ENCODE measurements around the gene KCNJ11. TPM values are rescaled to one million over a fixed set of nuclear protein-coding genes. Genes with fewer than 3 reads are reported as not detected.

KCNJ11 gene
- total and polyA plus RNA-seq, 12 donors = 0.11 to 3.2 (median 1.4) TPM

- no peaks in the 10 kb centered on the region for H3K27me3 ChIP-seq
- intact Hi-C loops (cut with DNase I) = loop anchor here (2.0 to 10.0 kb wide), 3 partner anchors 116 to 161 kb away; no protein-coding TSS in a partner anchor
- no peak for TF ChIP-seq CTCF (IDR thresholded peaks at IDR 0.05)
- no peak for TF ChIP-seq POLR2A (IDR thresholded peaks at IDR 0.05)
- DNase-seq = no peak
- no peak overlapping the region for H3K27ac ChIP-seq
- 64 to 83% (median 75%) methylated on average over 4 to 6 of the region's 6 CpGs for WGBS, 4 donors
- H3K36me3 ChIP-seq (replicated peaks in 1 of 2) = no peaks in the 10 kb centered on the region
- no peak overlapping the region for H3K4me3 ChIP-seq
- no peaks in the 10 kb centered on the region for H3K9me3 ChIP-seq (replicated peaks in 1 of 3)
- H3K4me1 ChIP-seq (replicated peaks in 1 of 2) = peaks cover 3 to 4% of the 10 kb centered on the region in 2 donors
Observed at GRCh38 chr11:17385926-17386325, 2.5 kb downstream of the KCNJ11 start.

- Histone ChIP-seq H3K27me3 (no peaks in the 10 kb centered on the region), H3K36me3 (replicated peaks in 1 of 2) (no peaks in the 10 kb centered on the region), H3K4me1 (replicated peaks in 1 of 2) (peaks cover 3 to 4% of the 10 kb centered on the region in 2 donors), H3K4me3 (no peak overlapping the region), H3K27ac (no peak overlapping the region), H3K9me3 (replicated peaks in 1 of 3) (no peaks in the 10 kb centered on the region)
- WGBS, 4 donors = 74 to 94% (median 78%) methylated on average over 3 to 5 of the region's 5 CpGs
- TF ChIP-seq POLR2A (IDR thresholded peaks at IDR 0.05) = no peak
- no peak for TF ChIP-seq CTCF (IDR thresholded peaks at IDR 0.05)
- intact Hi-C loops (cut with DNase I) = loop anchor here (2.0 to 10.0 kb wide), 3 partner anchors 117 to 161 kb away; no protein-coding TSS in a partner anchor
- no peak for DNase-seq
Observed at GRCh38 chr11:17385492-17385891, 3.0 kb downstream of the KCNJ11 start.

- no peak overlapping the region for H3K4me3 ChIP-seq
- no peaks in the 10 kb centered on the region for H3K36me3 ChIP-seq (replicated peaks in 1 of 2)
- DNase-seq = peak; percentile 77 to 89 (median 83)
- H3K9me3 ChIP-seq (replicated peaks in 1 of 3) = no peaks in the 10 kb centered on the region
- 0 to 46% (median 39%) methylated on average over 1 to 6 of the region's 6 CpGs for WGBS, 4 donors
- H3K27me3 ChIP-seq = no peaks in the 10 kb centered on the region
- intact Hi-C loops (cut with DNase I) = loop anchor here in 1 of 2 donors (2.0 to 10.0 kb wide), 3 partner anchors 121 to 159 kb away; no protein-coding TSS in a partner anchor
- no peak overlapping the region for H3K27ac ChIP-seq
- TF ChIP-seq POLR2A (IDR thresholded peaks at IDR 0.05) (no peak), CTCF (IDR thresholded peaks at IDR 0.05) (peak; percentile 87 to 97 (median 92))
- no peaks in the 10 kb centered on the region for H3K4me1 ChIP-seq (replicated peaks in 1 of 2)
Observed at GRCh38 chr11:17384002-17384511, 4.4 kb downstream of the KCNJ11 start.

- TF ChIP-seq CTCF (IDR thresholded peaks at IDR 0.05) = no peak
- TF ChIP-seq POLR2A (IDR thresholded peaks at IDR 0.05) = no peak
- no peak overlapping the region for H3K27ac ChIP-seq
- H3K27me3 ChIP-seq = no peaks in the 10 kb centered on the region
- DNase-seq = no peak
- no peaks in the 10 kb centered on the region for H3K9me3 ChIP-seq (replicated peaks in 1 of 3)
- H3K4me1 ChIP-seq (replicated peaks in 1 of 2) = no peaks in the 10 kb centered on the region
- H3K36me3 ChIP-seq (replicated peaks in 1 of 2) = no peaks in the 10 kb centered on the region
- WGBS, 4 donors = 79 to 100% (median 83%) methylated on average over 1 of the region's 1 CpG
- no peak overlapping the region for H3K4me3 ChIP-seq
- intact Hi-C loops (cut with DNase I) = loop anchor here in 1 of 2 donors (5.0 to 10.0 kb wide), 2 partner anchors 144 to 159 kb away; no protein-coding TSS in a partner anchor
Observed at GRCh38 chr11:17383461-17383860, 5.0 kb downstream of the KCNJ11 start.

Data from adrenal gland (tissue), 12 donors.